Ovary (tissue), 9 donors: Measurements from ENCODE around the gene TRIM61. TPM values are rescaled to one million over a fixed set of nuclear protein-coding genes. Genes with fewer than 3 reads are reported as not detected.

Experiments
- DNase-seq, 5 donors: peaks; one replicate each; pipeline ENCODE4 v3.0.0-alpha.2; 2019 to 2020
- H3K27ac ChIP-seq, 2 donors: fragments of 200-600 bp; one replicate each; pipeline versions ENCODE4 v1.5.1 to v1.8.0; 2019 to 2022
- H3K27me3 ChIP-seq: fragments of 200-600 bp; one replicate; pipeline ENCODE4 v1.8.0; 2022
- H3K36me3 ChIP-seq: fragments of 200-600 bp; sonication (generic); one replicate; pipeline ENCODE4 v1.5.1; 2019
- H3K4me1 ChIP-seq: one replicate; pipeline ENCODE4 v1.8.1; 2013; ENCODE audit warnings: mild to moderate bottlenecking, moderate library complexity; ENCODE audit not compliant: insufficient read depth
- H3K4me3 ChIP-seq: fragments of 200-600 bp; sonication (generic); one replicate; pipeline ENCODE4 v1.5.1; 2017
- H3K9me3 ChIP-seq, 2 donors: fragments of 200-600 bp in 1 of 2; sonication (generic) in 1 of 2; one replicate each; pipeline versions ENCODE4 v1.5.1 to v1.8.1; 2013 to 2019; ENCODE audit warnings: mild to moderate bottlenecking in 1 of 2, moderate library complexity in 1 of 2
- CTCF ChIP-seq, 3 donors: fragments of 450-650 bp in 2 of 3; fragments of 200-600 bp in 1 of 3; IDR thresholded peaks; one replicate each; pipeline versions ENCODE4 v1.5.1 to v1.8.0; 2016 to 2022; ENCODE audit warnings: antibody characterized with exemption in 3 of 3, mild to moderate bottlenecking in 1 of 3
- EP300 ChIP-seq: sonication (generic); formaldehyde crosslinking; IDR thresholded peaks from one replicate; pipeline ENCODE4 v1.6.1; 2017; ENCODE audit warnings: antibody characterized with exemption
- POLR2A ChIP-seq: fragments of 450-650 bp; IDR thresholded peaks from one replicate; pipeline ENCODE4 v1.6.1; 2017; ENCODE audit warnings: antibody characterized with exemption, mild to moderate bottlenecking, moderate library complexity
- WGBS, 3 donors: extraction: QIAGEN DNeasy Blood & Tissue Kit in 1 of 3; methylation state at CpG; one replicate each; pipeline versions ENCODE4 v1.1.5 to v1.1.7; 2013 to 2017; 5-methylcytosine and 5-hydroxymethylcytosine counted together
- intact Hi-C, 4 donors: fragments of 100-400 bp; cut with DNase I; formaldehyde crosslinking; loops; one replicate each; pipeline versions ENCODE4 v1.11.0 to v1.15.1; 2022 to 2023
- polyA plus RNA-seq, 2 donors: library from polyadenylated mRNA; stranded (reverse); fragments of 200-250 nt in 1 of 2; fragments of 350-450 nt in 1 of 2; fragmentation: Illumina TruSeq in 1 of 2; extraction: RNeasy Lipid Tissue Mini Kit (QIAGEN cat#74804) in 1 of 2; gene quantifications; one replicate each; pipeline ENCODE4 v1.2.3, GENCODE V29; 2013 to 2014
- small RNA-seq: library from RNA; depleted of rRNA; stranded (forward); fragments of <200 nt; gene quantifications from one replicate; pipeline ENCODE3, GENCODE V24; 2016
- total RNA-seq, 7 donors: library from RNA; depleted of rRNA in 2 of 7; stranded (reverse); fragments of >200 nt in 2 of 7; fragmentation: NEBNext Ultra II Directional in 3 of 7; extraction: Animal tissue kit (Norgen Biotek cat#: 25700) in 3 of 7; gene quantifications; one replicate each; pipeline versions ENCODE4 v1.1.0 to v1.2.4, GENCODE V29; 2016 to 2023
- donor health status: DM: no; HTN: no; CAD: no; lungs with moderate emphysema.
- donor health status: DM: no; HTN: no; CAD: no.
- donor health status: Bipolar disorder and iron deficiency.
- donor health status: DM: yes; HTN: yes; CAD: no.
- donor health status: DM: no; HTN: no; CAD: no.
- donor health status: DM: yes; HTN: yes; CAD: no.

The TRIM61 gene
- total and polyA plus RNA-seq, 9 donors, result 0.36 to 3.4 (median 1.8) TPM

GRCh38 chr4:164918956-164919355, 58.5 kb downstream of the TRIM61 start:
- WGBS, 3 donors, result 58 to 76% (median 68%) methylated on average over 3 of the region's 3 CpGs
- intact Hi-C loops, result no loop called here

More at GRCh38 chr4:164918956-164919355, 58.5 kb downstream of the TRIM61 start:
- Histone ChIP-seq H3K36me3 (no peaks in the 10 kb centered on the region), H3K4me3 (no peak overlapping the region), H3K27me3 (no peaks in the 10 kb centered on the region), H3K9me3 (no peaks in the 10 kb centered on the region), H3K4me1 (no peaks in the 10 kb centered on the region), H3K27ac (no peak overlapping the region)
- TF ChIP-seq EP300, result no peak
- TF ChIP-seq POLR2A, result no peak
- no peak for TF ChIP-seq CTCF (IDR thresholded peaks at IDR 0.05)
- no peak for DNase-seq

Small RNA genes lying within 50 kb of the gene (small RNA-seq; reads per million reads assigned to genes)
- gene AC106872.12, result not detected

Other genes starting within 250 kb of the TRIM61 start
- under 1 TPM in 1 of 7 donors, not detected in 6; 0.12 TPM for gene SMIM31, start 223.5 kb downstream of the TRIM61 start, total RNA-seq
- not detected for gene SMIM31, start 223.5 kb downstream of the TRIM61 start, polyA plus RNA-seq
- gene APELA, start 100.5 kb downstream of the TRIM61 start, total RNA-seq, result under 1 TPM in 1 of 7 donors, not detected in 6; 0.10 TPM
- not detected for gene APELA, start 100.5 kb downstream of the TRIM61 start, polyA plus RNA-seq
- not detected for gene TRIM60, start 54.3 kb upstream of the TRIM61 start, total RNA-seq
- gene TRIM60, start 54.3 kb upstream of the TRIM61 start, polyA plus RNA-seq, result not detected
- gene TRIM75, start 76.2 kb upstream of the TRIM61 start, total RNA-seq, result not detected
- gene TRIM75, start 76.2 kb upstream of the TRIM61 start, polyA plus RNA-seq, result not detected
- 10 to 100 TPM; 16.7 to 35.2 (median 25.3) TPM for gene TMEM192, start 135.2 kb upstream of the TRIM61 start, total RNA-seq
- 10 to 100 TPM; 22.1 to 40.8 TPM for gene TMEM192, start 135.2 kb upstream of the TRIM61 start, polyA plus RNA-seq
- 10 to 100 TPM in 5 of 7 donors, 1 to 10 TPM in 2; 8.1 to 19.3 (median 11.7) TPM for gene KLHL2, start 229.9 kb upstream of the TRIM61 start, total RNA-seq
- gene KLHL2, start 229.9 kb upstream of the TRIM61 start, polyA plus RNA-seq, result 10 to 100 TPM in 1 of 2 donors, 1 to 10 TPM in 1; 7.2 to 11.4 TPM